Lower leg skin (tissue), 4 donors: Measurements from ENCODE around the gene ARHGAP30. TPM values are rescaled to one million over a fixed set of nuclear protein-coding genes. Genes with fewer than 3 reads are reported as not detected.

Experiments used
- DNase-seq, 2 donors: peaks; one replicate each; pipeline ENCODE4 v3.0.0-alpha.2; 2019; ENCODE audit warnings: low spot score in 2 of 2
- H3K4me3 ChIP-seq: fragments of 200-600 bp; sonication (generic); 2 replicates; pipeline ENCODE4 v1.5.1; 2017; ENCODE audit warnings: mild to moderate bottlenecking, low read depth; ENCODE audit not compliant: poor library complexity, severe bottlenecking
- CTCF ChIP-seq, 3 donors: fragments of 450-650 bp; IDR thresholded peaks; one replicate each; pipeline ENCODE4 v1.5.1; 2016; ENCODE audit warnings: antibody characterized with exemption in 3 of 3, mild to moderate bottlenecking in 3 of 3, moderate library complexity in 2 of 3
- POLR2A ChIP-seq, 2 donors: fragments of 450-650 bp; IDR thresholded peaks; one replicate each; pipeline ENCODE4 v1.6.1; 2016 to 2017; ENCODE audit warnings: antibody characterized with exemption in 2 of 2, mild to moderate bottlenecking in 1 of 2, moderate library complexity in 1 of 2
- WGBS, 2 donors: methylation state at CpG; one replicate each; pipeline ENCODE4 v1.1.5; 2018; 5-methylcytosine and 5-hydroxymethylcytosine counted together
- intact Hi-C: fragments of 100-400 bp; cut with DNase I; formaldehyde crosslinking; loops from one replicate; pipeline ENCODE4 v1.15.0; 2023; ENCODE audit warnings: low total_unique reads
- total RNA-seq, 4 donors: library from RNA; depleted of rRNA; stranded (reverse); fragments of >200 nt; gene quantifications; one replicate each; pipeline ENCODE4 v1.1.0, GENCODE V29; 2016

Gene ARHGAP30
- total RNA-seq, 4 donors from 2014 or later: 8.5 to 14.8 (median 9.9) TPM

GRCh38 chr1:161082996-161083747, 13.5 kb upstream of the ARHGAP30 start:
- 38 to 43% methylated on average over 8 of the region's 8 CpGs for WGBS, 2 donors
- no peak overlapping the region for H3K4me3 ChIP-seq
- intact Hi-C loops: no loop called here
- peak; percentile 86 to 96 for DNase-seq
- TF ChIP-seq CTCF (IDR thresholded peaks at IDR 0.05) (no peak), POLR2A (IDR thresholded peaks at IDR 0.05) (no peak)

- no peak for DNase-seq
- no peak overlapping the region for H3K4me3 ChIP-seq
- intact Hi-C loops: no loop called here
- 55 to 66% methylated on average over 2 of the region's 2 CpGs for WGBS, 2 donors
- no peak for TF ChIP-seq CTCF (IDR thresholded peaks at IDR 0.05)
- TF ChIP-seq POLR2A (IDR thresholded peaks at IDR 0.05): no peak
These were observed 12.8 kb upstream of the ARHGAP30 start for GRCh38 chr1:161082483-161082882.

- TF ChIP-seq POLR2A (IDR thresholded peaks at IDR 0.05) (no peak), CTCF (IDR thresholded peaks at IDR 0.05) (no peak)
- intact Hi-C loops: no loop called here
- no peak for DNase-seq
- H3K4me3 ChIP-seq: no peak overlapping the region
- 69 to 91% methylated on average over 5 of the region's 5 CpGs for WGBS, 2 donors
These were observed 11.8 kb upstream of the ARHGAP30 start for GRCh38 chr1:161081519-161081918.

- no peak overlapping the region for H3K4me3 ChIP-seq
- DNase-seq: no peak
- intact Hi-C loops: no loop called here
- TF ChIP-seq CTCF (IDR thresholded peaks at IDR 0.05) (no peak), POLR2A (IDR thresholded peaks at IDR 0.05) (no peak)
- 69 to 74% methylated on average over 5 of the region's 5 CpGs for WGBS, 2 donors
These were observed 11.0 kb upstream of the ARHGAP30 start for GRCh38 chr1:161080441-161081405.

GRCh38 chr1:161079436-161080110, 9.9 kb upstream of the ARHGAP30 start:
- intact Hi-C loops: no loop called here
- TF ChIP-seq CTCF (IDR thresholded peaks at IDR 0.05) (no peak), POLR2A (IDR thresholded peaks at IDR 0.05) (no peak)
- 75 to 77% methylated on average over 41 of the region's 41 CpGs for WGBS, 2 donors
- no peak overlapping the region for H3K4me3 ChIP-seq
- DNase-seq: no peak
